Upper lobe of left lung (tissue), 6 donors: Measurements from ENCODE around the gene CFL1. TPM values are rescaled to one million over a fixed set of nuclear protein-coding genes. Genes with fewer than 3 reads are reported as not detected.

Source experiments
- ATAC-seq, 2 donors: fragments of 200-7000 bp; cut with Tn5 transposase; one replicate each; pipeline ENCODE4 v1.9.1; 2022; ENCODE audit warnings: mild to moderate bottlenecking in 2 of 2, moderate library complexity in 2 of 2; ENCODE audit not compliant: low FRiP score in 2 of 2
- DNase-seq, 2 donors: peaks; one replicate each; pipeline ENCODE4 v3.0.0-alpha.2; 2019 to 2020
- H3K27ac ChIP-seq, 4 donors: fragments of 200-600 bp; sonication (generic); one replicate each; pipeline ENCODE4 v1.5.1; 2016 to 2019
- H3K27me3 ChIP-seq, 4 donors: fragments of 200-600 bp; sonication (generic); one replicate each; pipeline ENCODE4 v1.5.1; 2017 to 2019
- H3K36me3 ChIP-seq, 4 donors: fragments of 200-600 bp; sonication (generic); one replicate each; pipeline ENCODE4 v1.5.1; 2016 to 2019
- H3K4me1 ChIP-seq, 4 donors: fragments of 200-600 bp; sonication (generic); one replicate each; pipeline ENCODE4 v1.5.1; 2018 to 2019
- H3K4me3 ChIP-seq, 4 donors: fragments of 200-600 bp; sonication (generic); one replicate each; pipeline ENCODE4 v1.5.1; 2017 to 2019; ENCODE audit warnings: mild to moderate bottlenecking in 2 of 4, moderate library complexity in 1 of 4
- H3K9me3 ChIP-seq, 4 donors: fragments of 200-600 bp; sonication (generic); one replicate each; pipeline ENCODE4 v1.5.1; 2018 to 2019
- EP300 ChIP-seq, 4 donors: sonication (generic); formaldehyde crosslinking; IDR thresholded peaks; one replicate each; pipeline ENCODE4 v1.5.1; 2017; ENCODE audit warnings: antibody characterized with exemption in 4 of 4, control low read depth in 2 of 4
- POLR2A ChIP-seq, 4 donors: fragments of 450-650 bp; IDR thresholded peaks; one replicate each; pipeline ENCODE4 v1.5.1; 2016 to 2017; ENCODE audit warnings: antibody characterized with exemption in 4 of 4, mild to moderate bottlenecking in 2 of 4
- POLR2AphosphoS5 ChIP-seq, 2 donors: sonication (generic); formaldehyde crosslinking; IDR thresholded peaks; one replicate each; pipeline ENCODE4 v1.5.1; 2017; ENCODE audit warnings: antibody characterized with exemption in 2 of 2
- WGBS, 2 donors: methylation state at CpG; one replicate each; pipeline ENCODE4 v1.1.5; 2017 to 2018; 5-methylcytosine and 5-hydroxymethylcytosine counted together
- total RNA-seq, 6 donors: library from RNA; depleted of rRNA in 4 of 6; stranded (reverse); fragments of >200 nt in 4 of 6; gene quantifications; one replicate each; pipeline versions ENCODE4 v1.1.0 to v1.2.1, GENCODE V29; 2016 to 2021
- TF ChIP-seq, protein P1 (sequence below), 6 experiments: fragments of 450-650 bp in 4 of 6; fragments of 200-600 bp in 2 of 6; sonication (generic) in 2 of 6; IDR thresholded peaks; one replicate each; pipeline ENCODE4 v1.5.1; 2016 to 2019; ENCODE audit warnings: antibody characterized with exemption in 6 of 6
- donor health status: DM: no; HTN: no; CAD: no; lungs with moderate emphysema.
- donor health status: DM: no; HTN: yes; CAD: no; lungs with severe emphysema.

The CFL1 gene
- total RNA-seq, 6 donors from 2014 or later: 358 to 813 (median 768) TPM

DNA sequence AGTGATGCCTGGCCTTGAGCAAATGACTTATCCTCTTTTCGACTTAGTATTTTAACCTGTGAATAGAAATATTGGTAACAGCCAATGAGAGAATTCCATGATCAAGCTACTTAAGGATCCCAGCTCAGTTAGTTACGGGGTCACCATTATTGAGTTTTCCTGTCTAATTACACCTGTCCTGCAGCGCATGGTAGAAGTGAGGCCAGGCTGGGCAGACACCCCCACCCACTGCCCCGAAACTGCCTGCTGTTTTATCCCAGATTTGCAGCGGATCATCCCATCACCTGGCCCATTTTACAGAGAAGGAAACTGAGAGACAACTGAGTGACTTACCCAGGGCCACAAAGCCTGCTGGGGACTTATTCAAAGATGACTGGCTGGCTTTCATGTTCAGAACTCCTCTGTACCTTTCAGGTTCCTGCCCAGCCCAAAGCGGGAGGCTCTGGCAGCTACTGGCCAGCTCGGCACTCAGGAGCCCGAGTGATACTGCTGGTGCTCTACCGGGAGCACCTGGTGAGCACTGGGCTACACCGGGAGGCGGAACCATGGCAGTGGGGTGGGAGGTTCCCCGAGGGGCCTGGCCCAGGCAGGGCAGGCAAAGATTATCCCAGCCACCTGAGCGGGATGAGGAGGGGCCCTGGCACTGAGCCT, 3.7 kb upstream of the CFL1 start:
- peak overlapping the region in 3 of 4 donors; percentile 94 to 99 (median 98) for H3K27ac ChIP-seq
- no peaks in the 10 kb centered on the region for H3K9me3 ChIP-seq
- H3K4me1 ChIP-seq: peaks cover 11 to 44% (median 29%) of the 10 kb centered on the region in 4 donors
- no peaks in the 10 kb centered on the region for H3K27me3 ChIP-seq
- DNase-seq: peak in 1 of 2 donors; percentile 19
- no peak for ATAC-seq
- WGBS, 2 donors: 91 to 92% methylated on average over 6 to 8 of the region's 13 CpGs
- peaks cover 16 to 49% (median 45%) of the 10 kb centered on the region in 4 donors for H3K36me3 ChIP-seq
- TF ChIP-seq POLR2AphosphoS5 (IDR thresholded peaks at IDR 0.05): no peak
- no peak for TF ChIP-seq EP300 (IDR thresholded peaks at IDR 0.05)
- TF ChIP-seq, protein P1, sequence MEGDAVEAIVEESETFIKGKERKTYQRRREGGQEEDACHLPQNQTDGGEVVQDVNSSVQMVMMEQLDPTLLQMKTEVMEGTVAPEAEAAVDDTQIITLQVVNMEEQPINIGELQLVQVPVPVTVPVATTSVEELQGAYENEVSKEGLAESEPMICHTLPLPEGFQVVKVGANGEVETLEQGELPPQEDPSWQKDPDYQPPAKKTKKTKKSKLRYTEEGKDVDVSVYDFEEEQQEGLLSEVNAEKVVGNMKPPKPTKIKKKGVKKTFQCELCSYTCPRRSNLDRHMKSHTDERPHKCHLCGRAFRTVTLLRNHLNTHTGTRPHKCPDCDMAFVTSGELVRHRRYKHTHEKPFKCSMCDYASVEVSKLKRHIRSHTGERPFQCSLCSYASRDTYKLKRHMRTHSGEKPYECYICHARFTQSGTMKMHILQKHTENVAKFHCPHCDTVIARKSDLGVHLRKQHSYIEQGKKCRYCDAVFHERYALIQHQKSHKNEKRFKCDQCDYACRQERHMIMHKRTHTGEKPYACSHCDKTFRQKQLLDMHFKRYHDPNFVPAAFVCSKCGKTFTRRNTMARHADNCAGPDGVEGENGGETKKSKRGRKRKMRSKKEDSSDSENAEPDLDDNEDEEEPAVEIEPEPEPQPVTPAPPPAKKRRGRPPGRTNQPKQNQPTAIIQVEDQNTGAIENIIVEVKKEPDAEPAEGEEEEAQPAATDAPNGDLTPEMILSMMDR (IDR thresholded peaks at IDR 0.05): no peak
- TF ChIP-seq POLR2A (IDR thresholded peaks at IDR 0.05): no peak
- H3K4me3 ChIP-seq: peak overlapping the region in 3 of 4 donors; percentile 66 to 98 (median 77)

DNA sequence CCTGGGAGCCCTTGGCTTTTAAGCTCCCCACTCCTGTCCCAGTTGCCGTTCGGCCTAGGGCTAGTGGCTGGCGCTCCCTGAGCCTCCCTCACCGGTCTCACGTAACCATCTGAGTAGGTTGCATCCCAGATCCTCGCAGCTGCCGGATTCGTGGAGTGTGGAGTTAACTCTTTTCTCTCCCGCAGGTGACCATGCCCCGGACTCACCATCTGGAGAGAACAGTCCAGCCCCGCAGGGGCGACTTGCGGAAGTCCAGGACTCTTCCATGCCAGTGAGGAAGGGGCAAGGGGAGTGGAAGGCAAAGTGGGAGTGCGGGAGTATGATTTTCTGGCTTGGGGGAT, 3.2 kb upstream of the CFL1 start:
- Histone ChIP-seq H3K4me1 (peaks cover 16 to 50% (median 34%) of the 10 kb centered on the region in 4 donors), H3K27me3 (no peaks in the 10 kb centered on the region), H3K36me3 (peaks cover 12 to 49% (median 42%) of the 10 kb centered on the region in 4 donors), H3K9me3 (no peaks in the 10 kb centered on the region), H3K27ac (peak overlapping the region; percentile 90 to 99 (median 96)), H3K4me3 (peak overlapping the region; percentile 66 to 98 (median 88))
- WGBS, 2 donors: 14 to 15% methylated on average over 8 to 14 of the region's 14 CpGs
- TF ChIP-seq, protein P1 (IDR thresholded peaks at IDR 0.05): no peak
- TF ChIP-seq EP300 (IDR thresholded peaks at IDR 0.05) (no peak), POLR2A (IDR thresholded peaks at IDR 0.05) (no peak), POLR2AphosphoS5 (IDR thresholded peaks at IDR 0.05) (no peak)
- DNase-seq (peak in 1 of 2 donors; percentile 28), ATAC-seq (no peak)

DNA sequence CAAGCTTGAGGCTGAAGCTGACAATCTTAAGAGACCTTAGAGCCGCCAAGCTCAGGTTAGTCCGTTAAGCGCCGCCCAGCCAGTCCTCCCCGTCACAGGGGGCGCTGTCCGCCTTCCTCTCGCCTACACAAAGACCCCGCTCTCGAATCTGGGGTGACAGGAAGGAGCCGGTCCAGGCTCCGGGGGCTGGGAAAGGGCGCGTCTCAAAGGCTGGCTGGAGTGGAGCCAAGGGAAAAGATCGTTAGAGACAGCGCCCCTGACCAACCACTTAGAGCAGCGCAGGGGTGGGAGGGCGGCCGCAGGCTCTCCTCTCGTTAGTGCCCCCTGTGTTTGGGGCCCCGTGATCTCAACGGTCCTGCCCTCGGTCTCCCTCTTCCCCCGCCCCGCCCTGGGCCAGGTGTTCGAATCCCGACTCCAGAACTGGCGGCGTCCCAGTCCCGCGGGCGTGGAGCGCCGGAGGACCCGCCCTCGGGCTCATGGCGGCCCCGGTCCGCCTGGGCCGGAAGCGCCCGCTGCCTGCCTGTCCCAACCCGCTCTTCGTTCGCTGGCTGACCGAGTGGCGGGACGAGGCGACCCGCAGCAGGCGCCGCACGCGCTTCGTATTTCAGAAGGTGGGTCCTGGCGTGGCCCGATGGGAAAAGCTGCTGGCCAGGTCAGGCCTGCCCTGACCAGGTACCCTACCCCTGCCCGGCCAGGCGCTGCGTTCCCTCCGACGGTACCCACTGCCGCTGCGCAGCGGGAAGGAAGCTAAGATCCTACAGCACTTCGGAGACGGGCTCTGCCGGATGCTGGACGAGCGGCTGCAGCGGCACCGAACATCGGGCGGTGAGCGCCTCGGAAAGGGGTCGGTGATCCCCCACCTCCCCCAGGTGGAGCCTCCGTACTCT, 2.5 kb upstream of the CFL1 start, which contains the start of gene MUS81:
Gene MUS81 (plus strand): TSS at position 156 of the 887 bp plus-strand sequence. CDS start 321 bp downstream, at position 477.
- WGBS, 2 donors: 1% methylated on average over 15 to 45 of the region's 78 CpGs

DNA sequence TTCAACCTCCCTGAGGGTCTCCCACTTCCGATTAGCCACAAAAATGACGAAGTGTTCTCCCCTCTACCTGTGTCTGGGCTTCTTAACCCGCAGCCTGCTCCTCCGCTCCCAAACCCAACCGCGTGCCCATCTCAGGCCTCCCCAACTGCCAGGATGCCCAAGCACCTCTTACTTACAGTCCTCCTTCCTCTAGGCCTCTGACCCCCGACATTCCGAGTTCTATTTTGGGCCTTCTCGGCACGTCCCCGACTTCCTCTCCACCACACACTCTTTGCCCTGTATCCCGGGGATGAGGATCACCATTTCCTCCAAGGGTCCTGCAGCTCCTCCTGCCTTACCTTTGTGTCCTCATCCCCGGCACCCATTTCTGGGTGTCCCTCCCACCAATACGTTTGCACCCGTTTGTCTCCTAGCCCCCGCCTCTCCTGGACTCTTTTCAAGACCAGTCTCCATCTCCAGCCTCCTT, 1.9 kb upstream of the CFL1 start:
- 1% methylated on average over 16 of the region's 16 CpGs for WGBS, 2 donors
- ATAC-seq (no peak), DNase-seq (no peak)
- Histone ChIP-seq H3K27me3 (no peaks in the 10 kb centered on the region), H3K9me3 (no peaks in the 10 kb centered on the region), H3K27ac (peak overlapping the region; percentile 90 to 99 (median 96)), H3K4me3 (peak overlapping the region; percentile 66 to 98 (median 88)), H3K4me1 (peaks cover 29 to 63% (median 43%) of the 10 kb centered on the region in 4 donors), H3K36me3 (peaks cover 14 to 49% (median 43%) of the 10 kb centered on the region in 4 donors)
- TF ChIP-seq POLR2A (IDR thresholded peaks at IDR 0.05): peak in 1 of 4 donors; percentile 9
- TF ChIP-seq EP300 (IDR thresholded peaks at IDR 0.05): no peak

More for the DNA sequence above, 2.5 kb upstream of the CFL1 start, which contains the start of gene MUS81:
- peak within 1 kb of the TSS; percentile 90 to 99 (median 96) for H3K27ac ChIP-seq
- TF ChIP-seq EP300 (IDR thresholded peaks at IDR 0.05): peak in 1 of 4 donors; percentile 33
- TF ChIP-seq, protein P1 (IDR thresholded peaks at IDR 0.05): peak; percentile 76 to 96 (median 88)
- peak in 2 of 4 donors; percentile 71 to 85 for TF ChIP-seq POLR2A (IDR thresholded peaks at IDR 0.05)
- TF ChIP-seq POLR2AphosphoS5 (IDR thresholded peaks at IDR 0.05): peak; percentile 82 to 93
- peaks cover 22 to 56% (median 40%) of the 10 kb centered on the region in 4 donors for H3K4me1 ChIP-seq
- H3K36me3 ChIP-seq: peaks cover 13 to 49% (median 43%) of the 10 kb centered on the region in 4 donors
- ATAC-seq (peak; percentile 81 to 92), DNase-seq (peak; percentile 98)
- no peaks in the 10 kb centered on the region for H3K27me3 ChIP-seq
- no peaks in the 10 kb centered on the region for H3K9me3 ChIP-seq
- peak within 1 kb of the TSS; percentile 66 to 98 (median 88) for H3K4me3 ChIP-seq
